Brain (organoid and tissue), 1 donor: ENCODE results near the gene PLIN4. TPM values are rescaled to one million over a fixed set of nuclear protein-coding genes. Genes with fewer than 3 reads are reported as not detected.

ENCODE experiments used
- polyA plus RNA-seq: library from polyadenylated mRNA; stranded (reverse); fragments of 350-450 nt; fragmentation: Illumina TruSeq; extraction: RNeasy Lipid Tissue Mini Kit (QIAGEN cat#74804); gene quantifications from one replicate; pipeline ENCODE4 v1.2.3, GENCODE V29; 2015; ENCODE audit warnings: low read depth, low replicate concordance; ENCODE audit not compliant: insufficient read depth

The PLIN4 gene
- polyA plus RNA-seq, 1 donor from 2014 or later, result 2.3 TPM

Other genes with a start within 250 kb of the PLIN4 start
- 207 TPM for gene SHD, start 239.2 kb downstream of the PLIN4 start, polyA plus RNA-seq
- gene TMIGD2, start 216.1 kb downstream of the PLIN4 start, polyA plus RNA-seq, result 2.9 TPM
- 106 TPM for gene FSD1, start 213.9 kb downstream of the PLIN4 start, polyA plus RNA-seq
- 25.7 TPM for gene STAP2, start 179.7 kb downstream of the PLIN4 start, polyA plus RNA-seq
- gene MPND, start 174.9 kb downstream of the PLIN4 start, polyA plus RNA-seq, result 73.2 TPM
- 129 TPM for gene SH3GL1, start 117.9 kb downstream of the PLIN4 start, polyA plus RNA-seq
- gene CHAF1A, start 115.8 kb downstream of the PLIN4 start, polyA plus RNA-seq, result 36.3 TPM
- 266 TPM for gene UBXN6, start 60.7 kb downstream of the PLIN4 start, polyA plus RNA-seq
- 150 TPM for gene HDGFL2, start 46.2 kb downstream of the PLIN4 start, polyA plus RNA-seq
- 1.5 TPM for gene PLIN5, start 16.7 kb upstream of the PLIN4 start, polyA plus RNA-seq
- 0.14 TPM for gene LRG1, start 21.6 kb upstream of the PLIN4 start, polyA plus RNA-seq
- 39.1 TPM for gene SEMA6B, start 41.2 kb upstream of the PLIN4 start, polyA plus RNA-seq
- gene TNFAIP8L1, start 121.0 kb upstream of the PLIN4 start, polyA plus RNA-seq, result 38.6 TPM
- 87.7 TPM for gene MYDGF, start 151.9 kb upstream of the PLIN4 start, polyA plus RNA-seq
- 28.8 TPM for gene DPP9, start 205.4 kb upstream of the PLIN4 start, polyA plus RNA-seq